Right atrium auricular region (tissue), 2 donors: ENCODE data around the gene KANSL2. TPM values are rescaled to one million over a fixed set of nuclear protein-coding genes. Genes with fewer than 3 reads are reported as not detected.
"Not testable (repeated sequence)": the region's sequence is repeated elsewhere in the genome, so short reads cannot be mapped to it uniquely, and the experiment has no call there.

ENCODE experiments used
- DNase-seq: peaks from one replicate; pipeline ENCODE4 v3.0.0-alpha.2; 2019; ENCODE audit warnings: low spot score
- H3K27ac ChIP-seq, 2 donors: fragments of 200-600 bp; sonication (generic); 1 replicate in 1 of 2; 2 replicates in 1 of 2; pipeline ENCODE4 v1.5.1; 2016 to 2019
- H3K27me3 ChIP-seq, 2 donors: fragments of 200-600 bp; sonication (generic); one replicate each; pipeline versions ENCODE4 v1.5.1 to v1.6.0; 2017 to 2019
- H3K36me3 ChIP-seq: fragments of 200-600 bp; sonication (generic); one replicate; pipeline ENCODE4 v1.5.1; 2016
- H3K4me1 ChIP-seq, 2 donors: fragments of 200-600 bp; sonication (generic); one replicate each; pipeline versions ENCODE4 v1.5.1 to v1.6.0; 2017 to 2019
- H3K4me3 ChIP-seq, 2 donors: fragments of 200-600 bp; sonication (generic); 1 replicate in 1 of 2; 2 replicates in 1 of 2; pipeline ENCODE4 v1.5.1; 2017 to 2019; ENCODE audit warnings: mild to moderate bottlenecking in 1 of 2, moderate library complexity in 1 of 2
- H3K9me3 ChIP-seq, 2 donors: fragments of 200-600 bp; sonication (generic); one replicate each; pipeline ENCODE4 v1.5.1; 2019
- CTCF ChIP-seq, 2 donors: fragments of 200-600 bp; sonication (generic); IDR thresholded peaks; one replicate each; pipeline ENCODE4 v1.5.1; 2019; ENCODE audit warnings: antibody characterized with exemption in 2 of 2
- total RNA-seq, 2 donors: library from RNA; depleted of rRNA; stranded (reverse); fragments of >200 nt; gene quantifications; one replicate each; pipeline ENCODE4 v1.1.0, GENCODE V29; 2016

Gene KANSL2
- total RNA-seq, 2 donors from 2014 or later = 17.4 to 38.4 TPM

GRCh38 chr12:48716493-48717251 is 34.6 kb upstream of the KANSL2 start, which contains the start of gene CCNT1:
CCNT1 (minus strand) TSS chr12:48716707; CDS start chr12:48716675, 32 bp downstream.
- Histone ChIP-seq H3K9me3 (peaks cover 0 to 12% of the 10 kb centered on the region in 2 donors), H3K4me1 (peaks cover 0 to 32% of the 10 kb centered on the region in 2 donors), H3K4me3 (peak within 1 kb of the TSS; percentile 84 to 86), H3K27me3 (no peaks in the 10 kb centered on the region), H3K36me3 (peaks cover 22% of the 10 kb centered on the region), H3K27ac (peak within 1 kb of the TSS; percentile 96)
- TF ChIP-seq CTCF (IDR thresholded peaks at IDR 0.05) = peak in 1 of 2 donors; percentile 37
- peak; percentile 100 for DNase-seq

GRCh38 chr12:48716168-48716492 is 34.1 kb upstream of the KANSL2 start:
- no peak for DNase-seq
- peak overlapping the region; percentile 96 for H3K27ac ChIP-seq
- H3K36me3 ChIP-seq = peaks cover 28% of the 10 kb centered on the region
- H3K27me3 ChIP-seq = no peaks in the 10 kb centered on the region
- peaks cover 0 to 32% of the 10 kb centered on the region in 2 donors for H3K4me1 ChIP-seq
- H3K9me3 ChIP-seq = peaks cover 0 to 10% of the 10 kb centered on the region in 2 donors
- no peak for TF ChIP-seq CTCF (IDR thresholded peaks at IDR 0.05)
- peak overlapping the region; percentile 84 to 86 for H3K4me3 ChIP-seq

- Histone ChIP-seq H3K4me1 (peaks cover 0 to 48% of the 10 kb centered on the region in 2 donors), H3K27ac (no peak overlapping the region), H3K36me3 (peaks cover 43% of the 10 kb centered on the region), H3K27me3 (no peaks in the 10 kb centered on the region), H3K4me3 (no peak overlapping the region), H3K9me3 (no peaks in the 10 kb centered on the region)
- TF ChIP-seq CTCF (IDR thresholded peaks at IDR 0.05) = no peak
- DNase-seq = peak; percentile 38
These were observed 30.2 kb upstream of the KANSL2 start for GRCh38 chr12:48712209-48712608.

- H3K36me3 ChIP-seq = peaks cover 64% of the 10 kb centered on the region
- H3K27ac ChIP-seq, H3K4me3 ChIP-seq, H3K27me3 ChIP-seq, H3K4me1 ChIP-seq, H3K9me3 ChIP-seq, DNase-seq: not testable (repeated sequence)
These were observed 16.8 kb upstream of the KANSL2 start for GRCh38 chr12:48698822-48699221.

- no peak for TF ChIP-seq CTCF (IDR thresholded peaks at IDR 0.05)
- H3K27me3 ChIP-seq = no peaks in the 10 kb centered on the region
- no peaks in the 10 kb centered on the region for H3K9me3 ChIP-seq
- H3K4me1 ChIP-seq = peaks cover 0 to 11% of the 10 kb centered on the region in 2 donors
- H3K36me3 ChIP-seq = peaks cover 59% of the 10 kb centered on the region
- H3K27ac ChIP-seq = no peak overlapping the region
- DNase-seq = no peak
- no peak overlapping the region for H3K4me3 ChIP-seq
These were observed 14.6 kb upstream of the KANSL2 start for GRCh38 chr12:48696626-48697025.

- Histone ChIP-seq H3K4me1 (peaks cover 0 to 15% of the 10 kb centered on the region in 2 donors), H3K9me3 (no peaks in the 10 kb centered on the region), H3K27ac (no peak overlapping the region), H3K36me3 (peaks cover 59% of the 10 kb centered on the region), H3K27me3 (no peaks in the 10 kb centered on the region), H3K4me3 (no peak overlapping the region)
- no peak for DNase-seq
- no peak for TF ChIP-seq CTCF (IDR thresholded peaks at IDR 0.05)
These were observed 13.8 kb upstream of the KANSL2 start for GRCh38 chr12:48695859-48696258.
